ENCODE data around the gene RFC5.

RFC5 gene

DNA sequence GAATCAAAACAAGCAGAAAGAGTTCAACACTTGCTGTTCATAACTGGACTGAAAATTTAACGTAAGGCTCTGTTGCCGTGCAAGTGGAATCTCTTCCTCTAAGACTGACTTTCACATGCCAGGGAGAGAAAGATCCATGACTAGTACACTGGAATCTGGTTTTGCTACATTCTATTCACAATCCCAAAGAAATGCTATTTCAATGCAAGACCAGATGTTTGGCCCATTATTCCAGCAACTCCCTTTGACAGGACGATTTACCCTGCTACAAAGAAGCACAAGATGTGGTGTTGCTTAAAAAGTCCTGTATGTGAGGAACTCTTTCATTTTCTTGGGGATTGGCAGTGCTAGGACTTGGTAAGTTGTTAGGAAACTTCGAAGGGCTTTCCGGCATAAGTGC is 17.4 kb downstream of the RFC5 start:
- WGBS, 2 experiments (ENCODE audit: insufficient coverage in 2 of 2): 91 to 95% methylated on average over 4 of the region's 5 CpGs
- Histone ChIP-seq H3K27ac (ENCODE audit: low read depth, low read length, severe bottlenecking) (no peak overlapping the region), H3K4me3 (ENCODE audit: extremely low read depth, insufficient read depth, low read length, poor library complexity, severe bottlenecking) (no peak overlapping the region), H3K4me1 (ENCODE audit: control insufficient read depth, insufficient read depth, low read length, poor library complexity, severe bottlenecking) (no peaks in the 10 kb centered on the region), H3K36me3 (ENCODE audit: control insufficient read depth, insufficient read depth, low read length) (peaks cover 95% of the 10 kb centered on the region), H3K9me3 (ENCODE audit: control insufficient read depth, low read length) (no peaks in the 10 kb centered on the region)

DNA sequence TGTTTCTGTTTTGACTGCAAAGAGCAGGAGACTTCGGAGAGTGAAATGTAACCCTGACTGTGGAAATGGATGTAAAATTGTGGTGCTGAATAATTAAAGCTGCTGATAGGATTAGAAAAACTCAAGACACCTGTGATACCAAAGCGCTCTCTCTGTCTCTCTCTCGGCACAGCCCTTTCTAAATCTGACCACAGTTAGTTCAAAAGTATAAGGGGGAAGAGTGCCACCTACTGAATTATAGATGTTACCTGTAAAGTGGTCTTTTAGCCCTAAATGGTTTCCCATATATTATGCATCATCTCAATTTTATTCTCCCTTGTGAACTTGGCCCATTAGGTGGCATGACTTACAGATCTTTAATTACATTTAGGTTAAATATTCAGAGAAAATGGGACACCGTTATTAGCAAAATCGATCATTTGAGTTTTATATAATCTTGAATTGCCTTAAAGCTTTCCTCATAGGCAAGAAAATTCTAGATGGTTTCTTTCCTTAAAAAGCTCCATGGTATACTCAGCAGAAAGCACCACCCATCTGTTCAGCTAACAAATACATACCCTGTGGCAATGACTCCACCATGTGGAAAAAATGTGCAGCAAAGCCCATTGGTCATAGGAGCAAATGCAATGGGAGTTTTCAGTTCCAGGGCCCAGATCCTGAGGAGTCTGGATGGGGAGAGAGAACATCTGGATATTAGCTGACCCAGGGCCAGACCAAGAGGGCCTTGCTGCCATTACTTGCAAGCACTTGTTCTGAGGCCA is 18.1 kb downstream of the RFC5 start:
- Histone ChIP-seq H3K36me3 (ENCODE audit: control insufficient read depth, insufficient read depth, low read length) (peaks cover 95% of the 10 kb centered on the region), H3K27ac (ENCODE audit: low read depth, low read length, severe bottlenecking) (no peak overlapping the region), H3K4me1 (ENCODE audit: control insufficient read depth, insufficient read depth, low read length, poor library complexity, severe bottlenecking) (no peaks in the 10 kb centered on the region), H3K9me3 (ENCODE audit: control insufficient read depth, low read length) (no peaks in the 10 kb centered on the region), H3K4me3 (ENCODE audit: extremely low read depth, insufficient read depth, low read length, poor library complexity, severe bottlenecking) (no peak overlapping the region)
- 88 to 92% methylated on average over 1 to 2 of the region's 5 CpGs for WGBS, 2 experiments (ENCODE audit: insufficient coverage in 2 of 2)

DNA sequence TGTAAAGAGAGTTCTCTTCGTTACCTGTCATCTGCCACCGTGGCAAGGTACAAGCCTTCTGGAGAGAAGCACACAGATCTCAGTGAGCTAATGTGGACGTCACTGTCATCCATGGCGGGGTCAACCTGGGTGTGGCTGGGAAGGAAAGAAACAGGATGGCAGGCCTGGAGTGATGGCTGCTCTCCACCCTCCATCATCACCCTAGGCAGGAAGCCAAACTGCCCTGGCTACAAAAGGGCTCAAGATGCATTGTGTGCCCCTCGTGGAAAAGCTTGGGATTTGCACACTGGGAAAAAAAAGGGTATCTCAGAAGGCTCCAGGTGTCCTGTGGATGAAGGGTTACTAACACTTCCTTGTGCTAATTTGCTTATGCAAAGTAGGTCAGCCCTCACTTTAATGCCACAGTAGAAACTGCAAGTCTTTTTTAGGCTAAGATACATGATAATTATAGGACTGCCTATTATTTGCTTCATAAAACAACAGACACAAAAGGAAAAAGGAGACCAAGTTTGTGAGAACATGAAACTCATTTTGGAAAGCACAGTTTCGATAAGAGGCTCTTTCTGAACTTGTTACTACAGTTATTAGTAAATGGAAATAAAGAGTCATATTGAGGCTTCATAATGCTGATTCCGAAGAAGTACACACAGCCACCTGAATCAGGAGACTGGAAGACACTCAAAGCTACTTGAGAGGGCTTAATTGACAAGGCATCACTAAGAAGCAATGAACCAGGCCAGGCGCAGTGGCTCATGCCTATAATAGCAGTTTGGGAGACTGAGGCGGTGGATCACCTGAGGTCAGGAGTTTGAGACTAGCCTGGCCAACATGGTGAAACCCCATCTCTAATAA is 18.9 kb downstream of the RFC5 start:
- Histone ChIP-seq H3K9me3 (ENCODE audit: control insufficient read depth, low read length) (no peaks in the 10 kb centered on the region), H3K4me3 (ENCODE audit: extremely low read depth, insufficient read depth, low read length, poor library complexity, severe bottlenecking) (no peak overlapping the region), H3K36me3 (ENCODE audit: control insufficient read depth, insufficient read depth, low read length) (peaks cover 96% of the 10 kb centered on the region), H3K27ac (ENCODE audit: low read depth, low read length, severe bottlenecking) (no peak overlapping the region), H3K4me1 (ENCODE audit: control insufficient read depth, insufficient read depth, low read length, poor library complexity, severe bottlenecking) (no peaks in the 10 kb centered on the region)
- 92 to 99% methylated on average over 7 of the region's 9 CpGs for WGBS, 2 experiments (ENCODE audit: insufficient coverage in 2 of 2)

GRCh38 chr12:118036672-118037411 is 20.3 kb downstream of the RFC5 start:
- 99 to 100% methylated on average over 10 of the region's 11 CpGs for WGBS, 2 experiments (ENCODE audit: insufficient coverage in 2 of 2)
- H3K27ac ChIP-seq (ENCODE audit: low read depth, low read length, severe bottlenecking): no peak overlapping the region
- peaks cover 96% of the 10 kb centered on the region for H3K36me3 ChIP-seq (ENCODE audit: control insufficient read depth, insufficient read depth, low read length)

DNA sequence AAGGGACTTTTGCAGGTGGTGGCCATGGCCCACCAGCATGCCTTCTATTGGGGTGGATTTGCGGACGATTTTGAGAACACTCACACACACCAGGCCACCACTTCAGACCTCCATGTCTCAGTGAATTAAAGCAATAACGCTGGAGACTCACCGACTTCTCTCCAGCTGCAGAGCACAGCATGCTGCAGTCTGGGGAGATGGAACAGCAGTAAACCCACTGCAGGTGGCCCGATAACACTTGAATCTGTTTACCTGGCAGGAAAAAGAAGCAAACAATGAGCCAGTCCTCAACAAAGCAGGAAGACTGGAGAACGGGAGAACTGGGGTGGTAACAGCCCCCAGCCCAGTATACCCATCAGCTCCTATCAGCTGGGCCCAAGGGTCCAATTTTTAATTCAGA is 21.6 kb downstream of the RFC5 start:
- peaks cover 96% of the 10 kb centered on the region for H3K36me3 ChIP-seq (ENCODE audit: control insufficient read depth, insufficient read depth, low read length)

More at GRCh38 chr12:118036672-118037411, 20.3 kb downstream of the RFC5 start:
- Histone ChIP-seq H3K4me1 (ENCODE audit: control insufficient read depth, insufficient read depth, low read length, poor library complexity, severe bottlenecking) (no peaks in the 10 kb centered on the region), H3K9me3 (ENCODE audit: control insufficient read depth, low read length) (no peaks in the 10 kb centered on the region), H3K4me3 (ENCODE audit: extremely low read depth, insufficient read depth, low read length, poor library complexity, severe bottlenecking) (no peak overlapping the region)

DNA sequence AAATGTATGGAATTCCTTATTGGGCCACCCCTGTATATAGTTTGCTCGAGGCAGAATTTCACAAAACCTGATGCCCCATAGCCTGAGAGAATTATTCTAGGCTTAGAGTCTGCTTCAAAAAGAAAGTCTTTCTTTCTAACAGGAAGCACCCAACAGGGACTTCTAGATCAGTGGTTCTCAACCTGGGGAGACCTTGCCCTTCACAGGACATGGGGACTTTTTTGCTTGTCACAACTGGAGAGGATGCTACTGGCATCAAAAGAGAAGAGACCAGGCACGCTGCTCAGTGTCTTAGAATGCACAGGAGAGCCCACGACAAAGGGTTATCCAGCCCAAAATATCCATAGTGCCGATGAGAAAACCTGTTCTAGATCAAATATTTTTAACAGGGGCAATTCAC is 25.6 kb downstream of the RFC5 start:
- H3K36me3 ChIP-seq (ENCODE audit: control insufficient read depth, insufficient read depth, low read length): peaks cover 82% of the 10 kb centered on the region

More for the DNA sequence above, 21.6 kb downstream of the RFC5 start:
- H3K9me3 ChIP-seq (ENCODE audit: control insufficient read depth, low read length): no peaks in the 10 kb centered on the region
- WGBS, 2 experiments (ENCODE audit: insufficient coverage in 2 of 2): 89 to 93% methylated on average over 3 to 4 of the region's 6 CpGs
- H3K4me3 ChIP-seq (ENCODE audit: extremely low read depth, insufficient read depth, low read length, poor library complexity, severe bottlenecking): no peak overlapping the region
- H3K27ac ChIP-seq (ENCODE audit: low read depth, low read length, severe bottlenecking): no peak overlapping the region
- H3K4me1 ChIP-seq (ENCODE audit: control insufficient read depth, insufficient read depth, low read length, poor library complexity, severe bottlenecking): no peaks in the 10 kb centered on the region

GRCh38 chr12:118044075-118044474 is 27.6 kb downstream of the RFC5 start:
- Histone ChIP-seq H3K36me3 (ENCODE audit: control insufficient read depth, insufficient read depth, low read length) (peaks cover 80% of the 10 kb centered on the region), H3K27ac (ENCODE audit: low read depth, low read length, severe bottlenecking) (no peak overlapping the region), H3K4me1 (ENCODE audit: control insufficient read depth, insufficient read depth, low read length, poor library complexity, severe bottlenecking) (no peaks in the 10 kb centered on the region), H3K9me3 (ENCODE audit: control insufficient read depth, low read length) (no peaks in the 10 kb centered on the region), H3K4me3 (ENCODE audit: extremely low read depth, insufficient read depth, low read length, poor library complexity, severe bottlenecking) (no peak overlapping the region)
- WGBS, 2 experiments (ENCODE audit: insufficient coverage in 2 of 2): 100% methylated on average over 1 to 2 of the region's 2 CpGs

More for the DNA sequence above, 25.6 kb downstream of the RFC5 start:
- Histone ChIP-seq H3K4me1 (ENCODE audit: control insufficient read depth, insufficient read depth, low read length, poor library complexity, severe bottlenecking) (no peaks in the 10 kb centered on the region), H3K4me3 (ENCODE audit: extremely low read depth, insufficient read depth, low read length, poor library complexity, severe bottlenecking) (no peak overlapping the region), H3K9me3 (ENCODE audit: control insufficient read depth, low read length) (no peaks in the 10 kb centered on the region), H3K27ac (ENCODE audit: low read depth, low read length, severe bottlenecking) (no peak overlapping the region)
- 96% methylated on average over 3 to 4 of the region's 4 CpGs for WGBS, 2 experiments (ENCODE audit: insufficient coverage in 2 of 2)

- 95% methylated on average over 4 to 5 of the region's 8 CpGs for WGBS, 2 experiments (ENCODE audit: insufficient coverage in 2 of 2)
- H3K36me3 ChIP-seq (ENCODE audit: control insufficient read depth, insufficient read depth, low read length): peaks cover 80% of the 10 kb centered on the region
These were observed 28.1 kb downstream of the RFC5 start for GRCh38 chr12:118044577-118044976.

DNA sequence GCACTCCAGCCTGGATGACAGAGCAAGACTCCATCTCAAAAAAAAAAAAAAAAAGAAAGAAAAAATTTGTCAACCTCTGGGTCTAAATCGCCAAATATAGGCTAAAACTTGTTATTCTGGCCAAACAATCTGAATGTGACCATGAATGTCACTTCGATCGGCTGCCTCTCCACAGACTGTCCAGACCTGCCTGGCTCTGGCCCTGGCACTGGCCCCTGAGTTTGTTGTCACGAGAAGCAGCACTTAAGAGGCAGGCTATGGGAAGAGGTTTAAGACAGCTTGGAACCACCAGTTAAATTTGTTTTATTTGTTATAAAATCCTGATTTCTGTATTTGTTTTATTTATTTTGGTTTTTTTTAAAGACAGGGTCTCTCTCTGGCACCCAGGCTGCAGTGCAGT is 29.9 kb downstream of the RFC5 start:
- peaks cover 80% of the 10 kb centered on the region for H3K36me3 ChIP-seq (ENCODE audit: control insufficient read depth, insufficient read depth, low read length)
- H3K4me1 ChIP-seq (ENCODE audit: control insufficient read depth, insufficient read depth, low read length, poor library complexity, severe bottlenecking): no peaks in the 10 kb centered on the region
- WGBS, 2 experiments (ENCODE audit: insufficient coverage in 2 of 2): 98 to 100% methylated on average over 3 to 4 of the region's 4 CpGs
- no peak overlapping the region for H3K4me3 ChIP-seq (ENCODE audit: extremely low read depth, insufficient read depth, low read length, poor library complexity, severe bottlenecking)
- H3K9me3 ChIP-seq (ENCODE audit: control insufficient read depth, low read length): no peaks in the 10 kb centered on the region
- no peak overlapping the region for H3K27ac ChIP-seq (ENCODE audit: low read depth, low read length, severe bottlenecking)

More at GRCh38 chr12:118044577-118044976, 28.1 kb downstream of the RFC5 start:
- Histone ChIP-seq H3K9me3 (ENCODE audit: control insufficient read depth, low read length) (no peaks in the 10 kb centered on the region), H3K4me1 (ENCODE audit: control insufficient read depth, insufficient read depth, low read length, poor library complexity, severe bottlenecking) (no peaks in the 10 kb centered on the region), H3K27ac (ENCODE audit: low read depth, low read length, severe bottlenecking) (no peak overlapping the region), H3K4me3 (ENCODE audit: extremely low read depth, insufficient read depth, low read length, poor library complexity, severe bottlenecking) (no peak overlapping the region)
